ENCODE results near the gene ASCC3.

DNA sequence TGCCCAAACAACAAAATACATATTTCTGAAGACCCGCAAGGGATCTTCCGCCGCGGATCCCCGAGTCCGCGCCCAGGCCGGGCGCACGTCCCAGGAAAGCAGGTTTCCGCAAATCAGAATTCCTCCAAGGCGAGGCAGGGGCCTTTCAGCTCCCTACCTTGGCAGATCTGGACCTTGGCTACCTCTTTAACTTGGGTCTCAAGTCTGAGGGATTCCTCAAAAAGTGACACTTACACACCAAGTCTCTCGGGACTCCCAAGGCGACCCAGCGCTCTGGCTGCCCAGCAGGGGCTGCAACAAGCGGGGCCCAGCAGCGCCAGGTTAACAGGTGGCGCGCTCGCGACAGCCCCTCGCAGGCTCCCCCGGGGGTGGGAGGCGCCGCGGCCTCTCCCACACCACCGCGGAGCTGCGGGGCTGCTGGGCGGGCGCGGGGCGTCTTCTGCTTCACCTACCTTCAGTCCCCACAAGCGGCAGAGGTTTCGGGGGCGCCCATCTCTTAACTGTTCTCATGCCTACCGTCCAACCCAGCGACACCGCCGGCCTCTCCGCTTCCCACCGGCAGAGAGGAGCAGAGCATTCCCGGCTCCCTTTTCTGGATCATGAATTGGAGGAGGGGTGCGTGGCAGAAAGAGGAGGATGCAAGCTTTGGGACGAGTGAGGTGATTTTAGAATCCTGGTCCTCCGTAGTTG, 416.8 kb downstream of the ASCC3 start:
- TF ChIP-seq EZH2 (IDR thresholded peaks at IDR 0.05; ENCODE audit: borderline replicate concordance) = no peak
- TF ChIP-seq, protein P1, sequence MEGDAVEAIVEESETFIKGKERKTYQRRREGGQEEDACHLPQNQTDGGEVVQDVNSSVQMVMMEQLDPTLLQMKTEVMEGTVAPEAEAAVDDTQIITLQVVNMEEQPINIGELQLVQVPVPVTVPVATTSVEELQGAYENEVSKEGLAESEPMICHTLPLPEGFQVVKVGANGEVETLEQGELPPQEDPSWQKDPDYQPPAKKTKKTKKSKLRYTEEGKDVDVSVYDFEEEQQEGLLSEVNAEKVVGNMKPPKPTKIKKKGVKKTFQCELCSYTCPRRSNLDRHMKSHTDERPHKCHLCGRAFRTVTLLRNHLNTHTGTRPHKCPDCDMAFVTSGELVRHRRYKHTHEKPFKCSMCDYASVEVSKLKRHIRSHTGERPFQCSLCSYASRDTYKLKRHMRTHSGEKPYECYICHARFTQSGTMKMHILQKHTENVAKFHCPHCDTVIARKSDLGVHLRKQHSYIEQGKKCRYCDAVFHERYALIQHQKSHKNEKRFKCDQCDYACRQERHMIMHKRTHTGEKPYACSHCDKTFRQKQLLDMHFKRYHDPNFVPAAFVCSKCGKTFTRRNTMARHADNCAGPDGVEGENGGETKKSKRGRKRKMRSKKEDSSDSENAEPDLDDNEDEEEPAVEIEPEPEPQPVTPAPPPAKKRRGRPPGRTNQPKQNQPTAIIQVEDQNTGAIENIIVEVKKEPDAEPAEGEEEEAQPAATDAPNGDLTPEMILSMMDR (IDR thresholded peaks at IDR 0.05; ENCODE audit: poor library complexity) = no peak

All from hepatocyte (in vitro differentiated cells).